Measurements from ENCODE around the gene FAM50A. TPM values are rescaled to one million over a fixed set of nuclear protein-coding genes. Genes with fewer than 3 reads are reported as not detected.
"Not testable (repeated sequence)": the region's sequence is repeated elsewhere in the genome, so short reads cannot be mapped to it uniquely, and the experiment has no call there.

FAM50A gene
- 77.5 TPM for total RNA-seq
- long read RNA-seq, transcript FAM50A-202 (13 exons, 1,352 nt) = major isoform, 97 of 169 reads
- long read RNA-seq, transcript FAM50A-203 (12 exons, 1,470 nt) = minor isoform, 12 of 169 reads
- long read RNA-seq, partial matches to known transcripts = 43 of 169 reads
- long read RNA-seq, other reads (novel, unspliced or antisense) = 17 of 169 reads

- no peak for TF ChIP-seq CTCF (IDR thresholded peaks at IDR 0.05)
- H3K27me3 ChIP-seq (ENCODE audit: low read depth) = no peaks in the 10 kb centered on the region
- H3K4me1 ChIP-seq = peaks cover 13% of the 10 kb centered on the region
- DNase-seq (peak; percentile 87), ATAC-seq (peak; percentile 89 to 93)
- no peaks in the 10 kb centered on the region for H3K9me3 ChIP-seq
- peak within 1 kb of the TSS; percentile 67 for H3K4me3 ChIP-seq
- H3K36me3 ChIP-seq = peaks cover 48% of the 10 kb centered on the region
- intact Hi-C loops (cut with DNase I) = no loop called here
- peak within 1 kb of the TSS; percentile 76 for H3K27ac ChIP-seq
These were observed at the start of gene FAM50A for GRCh38 chrX:154443992-154444754. Gene FAM50A (plus strand): TSS chrX:154444141. CDS start chrX:154444236, 95 bp downstream.

DNA sequence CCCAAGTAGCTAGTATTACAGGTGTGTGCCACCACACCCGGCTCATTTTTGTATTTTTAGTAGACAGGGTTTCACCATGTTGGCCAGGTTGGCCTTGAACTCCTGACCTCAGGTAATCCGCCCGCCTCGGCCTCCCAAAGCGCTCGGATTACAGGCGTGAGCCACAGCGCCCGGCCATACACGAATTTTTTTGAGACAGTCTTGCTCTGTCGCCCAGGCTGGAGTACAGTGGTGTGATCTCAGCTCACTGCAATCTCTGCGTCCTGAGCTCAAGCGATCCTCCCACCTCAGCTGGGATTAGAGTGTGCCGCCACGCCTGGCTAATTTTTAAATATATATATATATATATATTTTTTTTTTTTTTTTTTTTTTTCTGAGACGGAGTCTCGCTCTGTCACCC lies 47.6 kb upstream of the FAM50A start:
- H3K27ac ChIP-seq = peak overlapping the region; percentile 99
- peak overlapping the region; percentile 74 for H3K4me3 ChIP-seq

GRCh38 chrX:154396973-154397887 lies 46.7 kb upstream of the FAM50A start:
- no peak for TF ChIP-seq CTCF (IDR thresholded peaks at IDR 0.05)
- Histone ChIP-seq H3K36me3 (peaks cover 27% of the 10 kb centered on the region), H3K4me3 (peak overlapping the region; percentile 74), H3K9me3 (no peaks in the 10 kb centered on the region), H3K27ac (peak overlapping the region; percentile 99), H3K27me3 (ENCODE audit: low read depth) (no peaks in the 10 kb centered on the region), H3K4me1 (peaks cover 14% of the 10 kb centered on the region)
- DNase-seq (peak; percentile 86), ATAC-seq (peak; percentile 88 to 90)
- intact Hi-C loops (cut with DNase I) = no loop called here

More for the DNA sequence above, 47.6 kb upstream of the FAM50A start:
- DNase-seq; H3K9me3 ChIP-seq; intact Hi-C loops (cut with DNase I); ATAC-seq; H3K27me3 ChIP-seq (ENCODE audit: low read depth): not testable (repeated sequence)
- peaks cover 14% of the 10 kb centered on the region for H3K4me1 ChIP-seq
- H3K36me3 ChIP-seq = peaks cover 25% of the 10 kb centered on the region

GRCh38 chrX:154397888-154398667 lies 45.9 kb upstream of the FAM50A start, which contains the start of gene RPL10:
Gene RPL10 (plus strand): TSS chrX:154398377. CDS start chrX:154398520, 143 bp downstream.
- H3K36me3 ChIP-seq = peaks cover 27% of the 10 kb centered on the region
- no peak for TF ChIP-seq CTCF (IDR thresholded peaks at IDR 0.05)
- ATAC-seq = peak; percentile 94 to 97
- intact Hi-C loops (cut with DNase I) = no loop called here
- peak; percentile 95 for DNase-seq
- H3K4me3 ChIP-seq = peak within 1 kb of the TSS; percentile 74
- H3K9me3 ChIP-seq = no peaks in the 10 kb centered on the region
- peaks cover 14% of the 10 kb centered on the region for H3K4me1 ChIP-seq
- peak within 1 kb of the TSS; percentile 99 for H3K27ac ChIP-seq
- H3K27me3 ChIP-seq (ENCODE audit: low read depth) = no peaks in the 10 kb centered on the region

DNA sequence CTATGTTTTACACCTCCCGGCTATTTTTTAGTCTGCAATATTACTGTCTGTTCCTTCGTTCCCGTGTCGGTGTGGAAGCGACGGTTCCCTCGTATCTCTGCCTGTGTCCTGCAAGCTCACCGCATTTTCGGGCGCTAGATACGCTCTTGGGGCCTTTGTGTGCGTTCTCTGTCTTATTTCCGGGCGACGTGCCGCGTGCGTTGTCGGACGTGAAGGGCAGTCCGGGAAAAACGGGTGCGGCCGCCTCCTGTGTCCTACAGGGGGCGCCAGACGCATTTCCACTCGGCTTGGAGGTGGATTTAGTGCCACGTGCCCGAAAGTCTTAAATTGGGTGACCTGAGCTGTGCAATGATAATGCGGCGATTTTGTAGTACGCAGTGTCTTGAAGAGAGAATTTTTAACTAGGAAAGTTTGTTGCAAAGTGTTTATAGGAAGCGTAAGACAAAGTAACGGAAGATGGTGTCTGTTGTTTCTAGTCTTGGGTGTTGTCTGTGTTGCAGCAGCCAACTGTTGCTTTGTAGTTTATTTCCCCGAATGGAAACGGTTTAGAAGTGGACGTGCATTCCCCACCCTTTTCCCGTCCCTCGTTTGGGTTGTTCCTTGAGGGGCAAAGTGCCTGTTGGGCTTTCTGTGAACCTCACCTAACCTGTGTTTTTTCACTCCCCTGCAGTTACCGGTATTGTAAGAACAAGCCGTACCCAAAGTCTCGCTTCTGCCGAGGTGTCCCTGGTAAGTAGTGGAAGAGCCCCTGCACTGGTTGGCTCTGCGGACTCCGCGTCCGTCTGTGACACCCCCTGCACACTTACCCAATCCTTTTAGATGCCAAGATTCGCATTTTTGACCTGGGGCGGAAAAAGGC lies 45.0 kb upstream of the FAM50A start:
- peaks cover 27% of the 10 kb centered on the region for H3K36me3 ChIP-seq
- ATAC-seq (peak; percentile 73 to 83), DNase-seq (peak; percentile 92)
- no peaks in the 10 kb centered on the region for H3K27me3 ChIP-seq (ENCODE audit: low read depth)
- H3K4me1 ChIP-seq = peaks cover 14% of the 10 kb centered on the region
- peak overlapping the region; percentile 99 for H3K27ac ChIP-seq
- TF ChIP-seq CTCF (IDR thresholded peaks at IDR 0.05) = peak; percentile 88
- H3K4me3 ChIP-seq = peak overlapping the region; percentile 74
- no peaks in the 10 kb centered on the region for H3K9me3 ChIP-seq
- intact Hi-C loops (cut with DNase I) = no loop called here

All from lower lobe of right lung (tissue), 2 donors.